Measurements from ENCODE around the gene HSPH1.

Gene HSPH1

DNA sequence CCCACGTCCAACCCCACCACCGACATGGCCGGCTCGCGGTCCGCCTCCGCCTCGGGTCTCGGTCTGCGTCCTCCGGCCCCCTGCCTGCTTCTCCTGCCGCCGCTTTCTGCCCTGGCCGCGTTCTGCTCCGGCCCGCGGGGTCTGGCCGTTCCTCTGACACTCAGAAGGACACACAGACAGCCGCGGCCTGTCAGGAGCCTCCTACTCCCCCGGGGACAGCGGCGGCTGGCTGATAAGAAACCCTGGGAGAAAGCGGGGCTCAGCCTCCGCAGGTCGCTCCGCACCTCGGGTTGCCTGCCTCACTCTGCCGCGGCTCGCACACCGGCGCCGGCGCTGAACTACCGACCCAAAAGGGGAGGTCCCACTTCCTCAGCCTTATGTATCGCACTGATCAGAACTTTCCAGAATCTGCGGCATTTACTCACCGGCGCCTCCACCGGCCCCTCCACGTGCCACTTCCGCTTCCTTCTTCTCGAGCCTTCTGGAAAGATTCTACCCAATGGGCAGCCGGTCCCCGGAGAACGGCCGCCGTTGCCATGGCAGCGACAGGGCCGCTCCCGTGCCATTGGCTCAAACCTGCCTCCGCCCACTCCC, at the start of gene HSPH1:
Gene HSPH1, minus strand, starts transcription at position 348 of the 594 bp plus-strand sequence. Its CDS starts 322 bp downstream, at position 26.
- DNase-seq (ENCODE audit: low read depth): peak; percentile 98

- DNase-seq (ENCODE audit: low read depth): no peak
These were observed 48.1 kb upstream of the HSPH1 start for GRCh38 chr13:31209841-31210210.

- no peak for DNase-seq (ENCODE audit: low read depth)
These were observed 47.6 kb upstream of the HSPH1 start for GRCh38 chr13:31209172-31209840.

DNA sequence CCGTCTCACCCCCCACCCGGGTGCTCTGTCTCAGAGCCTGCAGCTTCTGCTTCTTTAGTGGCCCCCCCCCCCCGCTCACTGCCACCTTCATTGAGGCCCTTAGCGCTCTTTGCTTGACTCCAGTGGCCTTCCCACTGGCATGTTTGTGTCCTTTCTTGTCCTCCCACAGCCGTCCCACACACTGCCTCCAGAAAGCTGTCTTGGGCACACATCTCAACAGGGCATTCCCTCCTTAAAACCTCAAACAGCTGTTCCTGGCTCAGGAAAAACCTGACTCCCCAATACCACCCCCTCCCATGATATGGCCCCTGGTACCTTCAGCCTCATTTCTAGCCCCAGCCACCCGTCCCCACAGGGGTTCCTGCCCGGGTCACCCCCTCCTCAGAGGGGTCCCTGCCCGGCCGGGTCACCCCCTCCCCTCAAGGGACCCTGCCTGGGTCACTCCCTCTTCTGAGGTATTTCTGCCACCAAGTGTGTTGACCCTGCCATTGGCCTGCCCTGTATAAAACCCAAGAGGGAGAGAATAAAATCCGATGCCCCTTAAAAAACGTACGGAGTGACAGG, 46.9 kb upstream of the HSPH1 start:
- DNase-seq (ENCODE audit: low read depth): no peak

- DNase-seq (ENCODE audit: low read depth): no peak
These were observed 46.2 kb upstream of the HSPH1 start for GRCh38 chr13:31207661-31208552.

- DNase-seq (ENCODE audit: low read depth): no peak
These were observed 42.9 kb upstream of the HSPH1 start for GRCh38 chr13:31204592-31204991.

GRCh38 chr13:31201341-31202031, 39.8 kb upstream of the HSPH1 start:
- no peak for DNase-seq (ENCODE audit: low read depth)

DNA sequence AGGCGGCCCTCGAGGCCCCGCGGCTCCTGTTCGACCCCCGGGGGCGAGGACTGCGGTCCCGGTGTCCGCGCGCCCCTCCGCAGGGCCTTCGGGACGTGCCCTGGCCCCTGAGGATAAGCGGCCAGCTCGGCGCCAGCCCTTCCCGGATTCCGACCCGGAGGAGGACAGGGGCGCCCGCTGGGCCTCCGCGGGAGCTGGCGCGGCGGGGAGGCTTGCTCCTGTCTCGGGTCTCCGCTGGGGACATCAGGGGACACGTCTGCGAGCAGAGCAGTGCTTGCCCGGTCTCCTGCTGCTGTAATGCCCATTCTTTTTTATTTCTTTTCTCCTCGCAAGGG, 38.9 kb upstream of the HSPH1 start:
- peak; percentile 20 for DNase-seq (ENCODE audit: low read depth)

DNA sequence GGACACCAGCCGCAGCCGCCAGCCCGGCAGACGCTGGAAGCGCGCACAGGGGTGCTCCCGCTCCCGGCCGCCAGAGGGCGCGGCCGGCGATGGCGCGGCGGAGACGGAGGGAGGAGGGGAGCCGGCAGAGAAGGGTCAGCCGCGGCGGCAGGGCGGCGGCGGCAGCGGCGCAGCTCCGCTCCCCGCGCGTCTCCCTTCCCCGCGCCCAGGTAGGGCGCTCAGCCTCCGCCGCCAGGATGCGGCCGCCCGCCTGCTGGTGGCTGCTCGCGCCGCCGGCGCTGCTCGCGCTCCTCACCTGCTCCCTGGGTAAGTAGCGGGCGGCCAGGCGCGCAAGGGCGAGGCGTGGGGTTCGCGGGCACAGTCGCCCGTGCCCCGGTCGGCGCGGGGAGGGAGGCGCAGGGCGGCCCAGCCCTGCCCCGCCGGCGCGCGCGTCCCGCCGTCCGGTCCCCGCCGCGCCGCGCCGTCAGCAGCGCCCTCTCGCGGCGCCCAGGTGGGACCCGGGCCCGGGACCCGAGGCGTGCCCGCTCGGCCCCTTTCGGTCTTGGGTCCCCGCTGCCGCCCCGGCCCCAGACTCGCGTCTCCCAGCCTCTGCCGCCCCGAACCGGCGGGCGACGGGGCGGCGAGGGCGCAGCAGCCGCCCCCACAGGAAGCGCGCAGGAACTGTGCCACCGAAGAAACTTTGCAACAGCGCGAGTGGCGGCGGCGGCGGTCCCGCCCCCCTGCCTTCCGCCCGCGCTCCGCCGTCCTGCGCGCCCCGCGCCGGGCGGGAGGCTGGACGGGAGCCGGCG, 38.3 kb upstream of the HSPH1 start, which contains the start of gene B3GLCT:
Gene B3GLCT, plus strand, starts transcription at position 127 of the 788 bp plus-strand sequence. Its CDS starts 110 bp downstream, at position 237.
- peak; percentile 68 for DNase-seq (ENCODE audit: low read depth)

GRCh38 chr13:31199527-31199848, 37.8 kb upstream of the HSPH1 start:
- no peak for DNase-seq (ENCODE audit: low read depth)

GRCh38 chr13:31198519-31198918, 36.8 kb upstream of the HSPH1 start:
- no peak for DNase-seq (ENCODE audit: low read depth)

DNA sequence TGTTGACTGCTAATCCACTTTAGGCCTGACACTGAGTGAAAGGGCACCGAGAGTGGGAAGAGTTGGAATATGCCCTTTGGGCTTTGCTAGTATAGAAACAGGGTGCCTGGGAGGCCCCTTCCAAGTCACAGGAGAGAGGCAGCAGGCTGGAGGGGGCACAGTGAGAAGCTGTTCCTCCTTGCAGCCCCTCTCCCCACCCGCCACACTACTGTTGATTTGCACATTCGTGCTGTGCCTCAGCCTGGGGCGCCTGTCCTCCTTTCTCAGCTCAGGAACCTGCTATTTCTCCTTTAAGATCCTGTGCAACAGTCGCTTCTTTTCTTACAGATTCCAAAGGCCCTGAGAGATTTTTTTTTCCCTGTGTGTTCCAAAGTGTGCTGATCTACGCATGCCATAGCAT, 35.3 kb upstream of the HSPH1 start:
- DNase-seq (ENCODE audit: low read depth): no peak

GRCh38 chr13:31195616-31196015, 33.9 kb upstream of the HSPH1 start:
- no peak for DNase-seq (ENCODE audit: low read depth)

GRCh38 chr13:31192306-31192705, 30.6 kb upstream of the HSPH1 start:
- no peak for DNase-seq (ENCODE audit: low read depth)

DNA sequence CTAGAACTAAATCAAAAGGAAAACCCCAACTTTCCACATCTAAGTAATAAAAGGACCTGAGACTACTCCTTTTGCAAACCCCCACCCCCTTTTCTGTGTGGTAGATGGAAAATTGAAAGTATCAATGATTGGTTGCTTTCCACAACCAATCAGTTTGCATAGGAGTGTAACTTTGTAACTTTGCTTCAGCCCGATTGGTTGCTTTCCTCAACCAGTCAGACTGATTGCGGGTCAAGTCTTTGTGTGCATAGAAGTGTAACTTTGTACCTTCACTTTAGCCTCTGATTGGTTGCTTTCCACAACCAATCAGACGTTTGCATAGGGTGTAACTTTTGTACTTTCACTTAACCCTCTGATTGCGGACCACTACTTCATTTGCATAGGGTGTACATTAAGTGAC, 30.0 kb upstream of the HSPH1 start:
- no peak for DNase-seq (ENCODE audit: low read depth)

- no peak for DNase-seq (ENCODE audit: low read depth)
These were observed 23.4 kb upstream of the HSPH1 start for GRCh38 chr13:31184981-31185645.

DNA sequence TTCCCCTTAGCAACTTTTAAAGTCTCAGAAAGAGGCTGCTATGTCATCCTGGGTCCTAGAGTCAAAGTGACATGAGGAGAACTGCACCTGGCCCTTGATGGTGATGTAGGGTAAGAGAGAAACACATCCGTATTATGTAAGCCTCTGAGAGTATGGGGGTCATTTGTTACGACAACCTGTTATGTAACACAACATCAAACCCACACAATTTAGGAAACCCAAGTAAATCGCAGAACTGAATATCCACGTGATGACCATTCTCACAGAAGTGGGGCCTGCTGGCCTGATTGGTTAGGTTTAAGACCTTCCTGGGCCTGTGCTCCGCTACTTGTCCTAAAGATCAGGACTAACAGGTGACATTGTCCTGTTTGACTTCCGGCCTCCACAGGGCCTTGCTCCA, 22.7 kb upstream of the HSPH1 start:
- DNase-seq (ENCODE audit: low read depth): no peak

GRCh38 chr13:31182987-31183386, 21.3 kb upstream of the HSPH1 start:
- no peak for DNase-seq (ENCODE audit: low read depth)

GRCh38 chr13:31179754-31180153, 18.1 kb upstream of the HSPH1 start:
- no peak for DNase-seq (ENCODE audit: low read depth)

DNA sequence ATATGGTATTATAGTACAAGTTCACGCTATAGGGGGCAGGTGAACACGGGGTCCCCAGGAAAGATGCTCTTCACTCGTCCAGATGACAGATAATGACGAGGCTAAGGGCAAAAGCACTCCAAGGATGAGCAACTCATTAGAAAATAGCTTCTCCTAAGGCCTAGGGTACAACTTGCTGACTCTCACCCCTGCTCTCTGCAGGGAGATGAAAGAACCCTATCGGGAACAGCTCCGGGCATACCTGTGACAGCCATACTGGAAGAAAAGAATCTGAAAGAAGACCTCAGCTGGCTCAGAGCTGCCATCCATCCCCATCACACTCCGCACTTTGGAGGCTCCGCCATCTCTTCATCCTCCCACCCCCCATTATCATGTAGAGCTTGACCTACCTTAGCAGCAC, 17.5 kb upstream of the HSPH1 start:
- no peak for DNase-seq (ENCODE audit: low read depth)
